A172 (cell line): ENCODE measurements around the gene COA8. TPM values are rescaled to one million over a fixed set of nuclear protein-coding genes. Genes with fewer than 3 reads are reported as not detected.

ENCODE experiments used
- DNase-seq: peaks from one replicate; pipeline ENCODE4 v3.0.0-alpha.2; 2015; ENCODE audit warnings: low spot score
- total RNA-seq: library from RNA; depleted of rRNA; stranded (reverse); fragments of >200 nt; shearing (Covaris generic); gene quantifications from 2 replicates; pipeline ENCODE4 v1.2.3, GENCODE V29; 2014

Gene COA8
- total RNA-seq, 1 experiment from 2014 or later: 24.8 TPM

- no peak for DNase-seq
Observed at GRCh38 chr14:103548463-103549351, 14.1 kb upstream of the COA8 start.

GRCh38 chr14:103549361-103550311 is 13.1 kb upstream of the COA8 start:
- no peak for DNase-seq

- no peak for DNase-seq
Observed at GRCh38 chr14:103550451-103551337, 12.1 kb upstream of the COA8 start.

- DNase-seq: no peak
Observed at GRCh38 chr14:103551338-103551762, 11.4 kb upstream of the COA8 start.

- peak; percentile 59 for DNase-seq
Observed at GRCh38 chr14:103552011-103552845, 10.5 kb upstream of the COA8 start.

GRCh38 chr14:103552846-103553210 is 9.9 kb upstream of the COA8 start:
- no peak for DNase-seq

- DNase-seq: no peak
Observed at GRCh38 chr14:103555559-103556337, 7.0 kb upstream of the COA8 start.

GRCh38 chr14:103556946-103557758 is 5.6 kb upstream of the COA8 start:
- DNase-seq: no peak

- DNase-seq: no peak
Observed at GRCh38 chr14:103558071-103558882, 4.5 kb upstream of the COA8 start.

- DNase-seq: no peak
Observed at GRCh38 chr14:103559766-103560165, 3.0 kb upstream of the COA8 start.

- no peak for DNase-seq
Observed at GRCh38 chr14:103560691-103561090, 2.1 kb upstream of the COA8 start.

- DNase-seq: no peak
Observed at GRCh38 chr14:103561381-103562178, 1.2 kb upstream of the COA8 start.

- no peak for DNase-seq
Observed at GRCh38 chr14:103562179-103562428, 656 bp upstream of the COA8 start.

GRCh38 chr14:103563226-103563620 is 463 bp downstream of the COA8 start:
- no peak for DNase-seq

- no peak for DNase-seq
Observed at GRCh38 chr14:103563844-103564505, 1.2 kb downstream of the COA8 start.

- no peak for DNase-seq
Observed at GRCh38 chr14:103568952-103569351, 6.2 kb downstream of the COA8 start.

- DNase-seq: no peak
Observed at GRCh38 chr14:103569408-103569807, 6.6 kb downstream of the COA8 start.
